Gastrocnemius medialis (tissue), 4 donors: ENCODE measurements around the gene GABBR2. TPM values are rescaled to one million over a fixed set of nuclear protein-coding genes. Genes with fewer than 3 reads are reported as not detected.
"Not testable (repeated sequence)": the region's sequence is repeated elsewhere in the genome, so short reads cannot be mapped to it uniquely, and the experiment has no call there.

Experiments used
- ATAC-seq, 2 donors: fragments of 150-250 bp; one replicate each; pipeline ENCODE4 v1.9.1; 2016
- DNase-seq, 2 donors: peaks; one replicate each; pipeline ENCODE4 v3.0.0-alpha.2; 2019
- H3K27ac ChIP-seq, 4 donors: fragments of 200-600 bp; sonication (generic); 1 replicate in 1 of 4; 2 replicates in 3 of 4; pipeline ENCODE4 v1.5.1; 2016 to 2018; ENCODE audit warnings: mild to moderate bottlenecking in 2 of 4, moderate library complexity in 1 of 4
- H3K27me3 ChIP-seq, 3 donors: fragments of 200-600 bp; sonication (generic) in 2 of 3; 1 replicate in 1 of 3; 2 replicates in 2 of 3; pipeline versions ENCODE4 v1.5.1 to v1.6.0; 2016 to 2019; ENCODE audit warnings: mild to moderate bottlenecking in 1 of 3, moderate library complexity in 1 of 3
- H3K36me3 ChIP-seq, 2 donors: fragments of 200-600 bp; sonication (generic) in 1 of 2; one replicate each; pipeline ENCODE4 v1.5.1; 2017 to 2018
- H3K4me1 ChIP-seq, 2 donors: fragments of 200-600 bp; sonication (generic) in 1 of 2; one replicate each; pipeline ENCODE4 v1.5.1; 2016 to 2017; ENCODE audit warnings: mild to moderate bottlenecking in 2 of 2
- H3K4me3 ChIP-seq, 4 donors: fragments of 200-600 bp; sonication (generic) in 3 of 4; 1 replicate in 1 of 4; 2 replicates in 3 of 4; pipeline ENCODE4 v1.5.1; 2016 to 2019; ENCODE audit warnings: mild to moderate bottlenecking in 2 of 4
- H3K9me3 ChIP-seq, 3 donors: fragments of 200-600 bp; sonication (generic) in 2 of 3; 1 replicate in 1 of 3; 2 replicates in 2 of 3; pipeline ENCODE4 v1.5.1; 2016 to 2019
- CTCF ChIP-seq, 5 experiments: fragments of 450-650 bp in 3 of 5; fragments of 200-600 bp in 2 of 5; sonication (generic) in 2 of 5; IDR thresholded peaks in 4 of 5; conservative IDR thresholded peaks in 1 of 5; 1 replicate in 4 of 5; 2 replicates in 1 of 5; pipeline ENCODE4 v1.5.1; 2016 to 2019; ENCODE audit warnings: antibody characterized with exemption in 5 of 5, mild to moderate bottlenecking in 3 of 5, moderate library complexity in 3 of 5
- POLR2A ChIP-seq, 2 donors: fragments of 450-650 bp; IDR thresholded peaks; one replicate each; pipeline ENCODE4 v1.6.1; 2017; ENCODE audit warnings: antibody characterized with exemption in 2 of 2, mild to moderate bottlenecking in 2 of 2, moderate library complexity in 2 of 2
- in situ Hi-C, 4 donors: fragments of 200-750 bp; cut with MboI; loops; one replicate each; pipeline versions ENCODE4 v1.15.0 to v1.8.0; 2017; ENCODE audit warnings: low sequenced_read_pairs in 4 of 4
- intact Hi-C: fragments of 100-400 bp; cut with DNase I; formaldehyde crosslinking; loops from one replicate; pipeline ENCODE4 v1.15.1; 2023; ENCODE audit warnings: low total_unique reads
- total RNA-seq, 4 donors: library from RNA; depleted of rRNA; stranded (reverse); fragments of >200 nt; gene quantifications; one replicate each; pipeline versions ENCODE4 v1.1.0 to v1.2.3, GENCODE V29; 2016

The GABBR2 gene
- total RNA-seq, 4 donors from 2014 or later = 0.46 to 0.80 TPM; not detected in 2

DNA sequence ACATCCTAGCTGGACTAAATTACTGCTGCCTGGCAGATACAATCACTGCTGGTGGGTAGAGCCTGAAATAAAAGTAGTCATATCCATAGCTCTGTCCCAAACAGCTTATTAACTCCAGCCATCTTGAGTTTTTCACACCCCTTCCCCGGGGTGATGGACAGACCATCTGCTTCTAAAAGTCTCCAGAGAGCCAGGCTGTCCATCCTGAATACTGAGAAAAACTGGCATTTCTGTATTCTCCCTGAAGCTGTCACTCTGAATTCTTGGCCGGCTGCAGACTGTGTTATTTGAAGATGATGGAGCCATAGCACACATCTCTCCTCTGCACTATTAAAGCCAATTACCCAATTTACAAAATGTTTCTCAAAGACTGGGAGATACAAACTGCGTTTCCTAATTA is 118.6 kb downstream of the GABBR2 start:
- TF ChIP-seq POLR2A (IDR thresholded peaks at IDR 0.05) = no peak
- no peak for TF ChIP-seq CTCF (IDR thresholded peaks at IDR 0.05 in 4 of 5, conservative IDR thresholded peaks at IDR 0.05 in 1 of 5)
- Histone ChIP-seq H3K4me1 (no peaks in the 10 kb centered on the region), H3K9me3 (no peaks in the 10 kb centered on the region), H3K27me3 (no peaks in the 10 kb centered on the region), H3K36me3 (no peaks in the 10 kb centered on the region), H3K27ac (no peak overlapping the region), H3K4me3 (no peak overlapping the region)
- in situ Hi-C loops = no loop called here
- no peak for ATAC-seq
- no peak for DNase-seq
- intact Hi-C loops = no loop called here

DNA sequence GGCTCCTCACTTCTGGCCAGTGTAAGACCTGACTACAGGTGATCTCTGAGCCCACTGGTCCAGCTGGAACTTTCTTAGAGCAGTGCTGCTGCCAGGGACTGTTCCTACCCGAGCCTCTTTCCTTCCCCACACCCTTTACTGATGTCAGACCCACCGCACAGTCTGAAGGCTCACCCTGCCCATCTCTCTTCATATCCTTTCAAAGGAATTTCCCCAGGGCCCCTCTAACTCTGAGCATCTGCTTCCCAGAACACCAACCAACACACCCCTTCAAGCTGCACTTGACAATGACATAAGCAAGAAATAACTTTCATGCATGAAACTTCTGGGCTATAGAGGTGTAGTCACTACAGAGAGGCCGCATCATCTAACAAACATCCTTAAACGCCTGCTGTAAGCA is 119.6 kb downstream of the GABBR2 start:
- in situ Hi-C loops = loop anchor here in 1 of 4 donors (10.0 kb wide), 1 partner anchor 64 kb away; no protein-coding TSS in a partner anchor
- H3K9me3 ChIP-seq = no peaks in the 10 kb centered on the region
- ATAC-seq (no peak), DNase-seq (no peak)
- H3K4me1 ChIP-seq = no peaks in the 10 kb centered on the region
- H3K27me3 ChIP-seq = no peaks in the 10 kb centered on the region
- no peaks in the 10 kb centered on the region for H3K36me3 ChIP-seq
- TF ChIP-seq POLR2A (IDR thresholded peaks at IDR 0.05) (no peak), CTCF (IDR thresholded peaks at IDR 0.05 in 4 of 5, conservative IDR thresholded peaks at IDR 0.05 in 1 of 5) (no peak)
- intact Hi-C loops = no loop called here
- no peak overlapping the region for H3K4me3 ChIP-seq
- H3K27ac ChIP-seq = no peak overlapping the region

- ATAC-seq, intact Hi-C loops, H3K4me1 ChIP-seq, DNase-seq, H3K27ac ChIP-seq, H3K9me3 ChIP-seq, H3K36me3 ChIP-seq, H3K4me3 ChIP-seq, H3K27me3 ChIP-seq: not testable (repeated sequence)
- in situ Hi-C loops = loop anchor here in 1 of 4 donors (10.0 kb wide), 1 partner anchor 60 kb away; no protein-coding TSS in a partner anchor
These were observed 123.8 kb downstream of the GABBR2 start for GRCh38 chr9:98584853-98585438.

- Histone ChIP-seq H3K27me3 (peaks cover 0 to 4% (median 0%) of the 10 kb centered on the region in 3 donors), H3K4me3 (no peak overlapping the region), H3K36me3 (no peaks in the 10 kb centered on the region), H3K9me3 (no peaks in the 10 kb centered on the region), H3K27ac (no peak overlapping the region), H3K4me1 (no peaks in the 10 kb centered on the region)
- TF ChIP-seq CTCF (IDR thresholded peaks at IDR 0.05 in 4 of 5, conservative IDR thresholded peaks at IDR 0.05 in 1 of 5) (no peak), POLR2A (IDR thresholded peaks at IDR 0.05) (no peak)
- ATAC-seq = no peak
- DNase-seq = no peak
- intact Hi-C loops (no loop called here), in situ Hi-C loops (loop anchor here in 1 of 4 donors (10.0 kb wide), 1 partner anchor 59 kb away; no protein-coding TSS in a partner anchor)
These were observed 124.7 kb downstream of the GABBR2 start for GRCh38 chr9:98584059-98584458.

- Histone ChIP-seq H3K27me3 (peaks cover 0 to 4% (median 0%) of the 10 kb centered on the region in 3 donors), H3K9me3 (no peaks in the 10 kb centered on the region), H3K4me3 (no peak overlapping the region), H3K4me1 (no peaks in the 10 kb centered on the region), H3K36me3 (no peaks in the 10 kb centered on the region), H3K27ac (no peak overlapping the region)
- intact Hi-C loops (no loop called here), in situ Hi-C loops (loop anchor here in 1 of 4 donors (10.0 kb wide), 1 partner anchor 59 kb away; no protein-coding TSS in a partner anchor)
- DNase-seq (no peak), ATAC-seq (no peak)
- TF ChIP-seq POLR2A (IDR thresholded peaks at IDR 0.05) (no peak), CTCF (IDR thresholded peaks at IDR 0.05 in 4 of 5, conservative IDR thresholded peaks at IDR 0.05 in 1 of 5) (no peak)
These were observed 125.3 kb downstream of the GABBR2 start for GRCh38 chr9:98583417-98583816.
